GM21825 (cell line): ENCODE results near the gene ABHD13.

Source experiments
- ATAC-seq: cut with Tn5 transposase; IDR thresholded peaks from one replicate; pipeline ENCODE4 v1.9.1; 2021; ENCODE audit warnings: mild to moderate bottlenecking, moderate library complexity; ENCODE audit not compliant: unreplicated experiment

Gene ABHD13

DNA sequence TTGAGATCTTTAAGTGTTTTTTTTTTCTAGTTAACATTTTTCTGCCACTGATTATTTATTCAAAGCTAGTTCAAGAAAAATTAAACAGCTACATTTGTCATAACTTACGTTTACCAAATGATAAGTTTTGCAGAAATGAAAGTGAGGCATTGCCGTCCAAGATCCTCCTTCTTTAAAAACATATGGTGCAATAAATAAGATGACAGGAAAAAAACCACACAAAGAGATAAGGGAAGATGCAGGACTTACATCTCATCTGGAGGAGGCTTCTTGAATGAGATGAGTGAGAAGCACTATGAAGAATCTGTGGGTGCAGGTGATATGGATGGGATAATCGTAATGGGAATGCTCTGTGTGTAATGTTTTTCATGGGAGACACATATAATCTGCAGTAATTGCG, 63.7 kb downstream of the ABHD13 start:
- no peak for ATAC-seq

DNA sequence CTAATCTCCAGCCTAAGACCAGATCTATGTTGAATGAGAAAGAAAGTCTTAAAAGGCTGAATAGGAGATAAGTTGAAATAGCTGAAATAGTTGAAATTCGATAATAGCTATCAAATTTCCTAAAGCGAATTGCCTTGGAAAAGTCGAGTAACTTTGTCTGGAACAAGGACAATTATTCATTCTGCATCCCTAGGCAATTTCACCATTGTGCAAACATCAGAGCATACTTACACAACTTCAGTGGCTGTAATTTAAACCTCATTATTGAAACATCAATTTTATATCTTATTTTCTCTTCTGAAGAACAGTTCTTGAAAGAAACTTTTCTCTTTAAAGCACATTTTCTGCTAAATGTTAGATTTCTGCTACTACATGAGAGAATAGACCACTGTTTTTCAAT, 64.9 kb downstream of the ABHD13 start:
- no peak for ATAC-seq
